OCI-LY3 (cell line): ENCODE measurements around the gene STPG1.

Source experiments
- EZH2phosphoT487 ChIP-seq: fragments of 200-600 bp; shearing (Covaris generic); IDR thresholded peaks from 2 replicates; pipeline ENCODE4 v1.6.1; 2018; ENCODE audit warnings: antibody characterized with exemption, mixed run types, low read depth
- TF ChIP-seq, protein P1 (sequence below): fragments of 200-600, 300-600 bp; sonication (generic); IDR thresholded peaks from 2 replicates; pipeline ENCODE4 v1.5.1; 2014; ENCODE audit warnings: antibody characterized with exemption, low read length, low read depth

- TF ChIP-seq EZH2phosphoT487, result no peak
- TF ChIP-seq, protein P1, sequence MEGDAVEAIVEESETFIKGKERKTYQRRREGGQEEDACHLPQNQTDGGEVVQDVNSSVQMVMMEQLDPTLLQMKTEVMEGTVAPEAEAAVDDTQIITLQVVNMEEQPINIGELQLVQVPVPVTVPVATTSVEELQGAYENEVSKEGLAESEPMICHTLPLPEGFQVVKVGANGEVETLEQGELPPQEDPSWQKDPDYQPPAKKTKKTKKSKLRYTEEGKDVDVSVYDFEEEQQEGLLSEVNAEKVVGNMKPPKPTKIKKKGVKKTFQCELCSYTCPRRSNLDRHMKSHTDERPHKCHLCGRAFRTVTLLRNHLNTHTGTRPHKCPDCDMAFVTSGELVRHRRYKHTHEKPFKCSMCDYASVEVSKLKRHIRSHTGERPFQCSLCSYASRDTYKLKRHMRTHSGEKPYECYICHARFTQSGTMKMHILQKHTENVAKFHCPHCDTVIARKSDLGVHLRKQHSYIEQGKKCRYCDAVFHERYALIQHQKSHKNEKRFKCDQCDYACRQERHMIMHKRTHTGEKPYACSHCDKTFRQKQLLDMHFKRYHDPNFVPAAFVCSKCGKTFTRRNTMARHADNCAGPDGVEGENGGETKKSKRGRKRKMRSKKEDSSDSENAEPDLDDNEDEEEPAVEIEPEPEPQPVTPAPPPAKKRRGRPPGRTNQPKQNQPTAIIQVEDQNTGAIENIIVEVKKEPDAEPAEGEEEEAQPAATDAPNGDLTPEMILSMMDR, result no peak
Measured at GRCh38 chr1:24337455-24337854, 76.1 kb downstream of the STPG1 start.
